Cardiac ventricle fibroblast (primary cell): ENCODE results near the gene HDAC9. TPM values are rescaled to one million over a fixed set of nuclear protein-coding genes. Genes with fewer than 3 reads are reported as not detected.

Source experiments
- total RNA-seq: library from RNA; depleted of rRNA; stranded (reverse); fragments of >200 nt; gene quantifications from 2 replicates; pipeline ENCODE4 v1.2.3, GENCODE V29; 2015

HDAC9 gene
- 0.49 and 1.1 TPM in 2 replicates for total RNA-seq

GRCh38 chr7:18495412-18496340, at the start of gene HDAC9:
TSS of gene HDAC9 (plus strand) at chr7:18495749. CDS start at chr7:18496303, 554 bp downstream.

